Neural cell (in vitro differentiated cells): ENCODE measurements around the gene ENKUR. TPM values are rescaled to one million over a fixed set of nuclear protein-coding genes. Genes with fewer than 3 reads are reported as not detected.

Source experiments
- H2AFZ ChIP-seq: fragments of 200-600, 300-800 bp; sonication (generic), shearing (Covaris generic); 2 replicates; pipeline ENCODE4 v1.6.0; 2014; ENCODE audit warnings: low read depth, mild to moderate bottlenecking, antibody characterized with exemption, low read length, moderate library complexity
- H3F3A ChIP-seq: fragments of 200-600 bp; shearing (Covaris generic); 2 replicates; pipeline ENCODE4 v1.6.1; 2016; ENCODE audit warnings: mild to moderate bottlenecking, moderate library complexity, mixed read lengths, antibody characterized with exemption, low read length; ENCODE audit not compliant: insufficient read depth, poor library complexity, severe bottlenecking
- H3K27ac ChIP-seq: fragments of 200-600, 300-800 bp; sonication (generic), shearing (Covaris generic); 2 replicates; pipeline ENCODE4 v1.5.1; 2014; ENCODE audit warnings: mild to moderate bottlenecking, low read length, moderate library complexity
- H3K27me3 ChIP-seq: fragments of 300-800, 200-600 bp; sonication (generic), shearing (Covaris generic); 2 replicates; pipeline ENCODE4 v1.6.0; 2014; ENCODE audit warnings: mild to moderate bottlenecking, low read depth, low read length, moderate library complexity; ENCODE audit not compliant: insufficient read depth
- H3K36me3 ChIP-seq: fragments of 300-800, 200-600 bp; sonication (generic), shearing (Covaris generic); 2 replicates; pipeline ENCODE4 v1.5.1; 2014; ENCODE audit warnings: mild to moderate bottlenecking, antibody characterized with exemption, low read length, moderate library complexity; ENCODE audit not compliant: insufficient read depth
- H3K4me2 ChIP-seq: fragments of 300-800, 200-600 bp; sonication (generic), shearing (Covaris generic); 2 replicates; pipeline ENCODE4 v1.6.0; 2014; ENCODE audit warnings: mild to moderate bottlenecking, low read length
- H3K4me3 ChIP-seq: fragments of 300-800, 200-600 bp; sonication (generic), shearing (Covaris generic); 2 replicates; pipeline ENCODE4 v1.5.1; 2014; ENCODE audit warnings: mild to moderate bottlenecking, low read length, moderate library complexity
- H3K79me2 ChIP-seq: fragments of 200-600 bp; shearing (Covaris generic); replicated peaks from 2 replicates; pipeline ENCODE4 v1.6.0; 2014; ENCODE audit warnings: mild to moderate bottlenecking, low read length, moderate library complexity; ENCODE audit not compliant: insufficient read depth
- H3K9ac ChIP-seq: fragments of 300-800, 200-600 bp; sonication (generic), shearing (Covaris generic); 2 replicates; pipeline ENCODE4 v1.6.1; 2016; ENCODE audit warnings: mild to moderate bottlenecking, low read length, mixed read lengths
- H3K9me2 ChIP-seq: fragments of 200-600 bp; shearing (Covaris generic); 2 replicates; pipeline ENCODE4 v1.6.1; 2016; ENCODE audit warnings: mild to moderate bottlenecking, low read length, mixed read lengths; ENCODE audit not compliant: insufficient read depth
- H3K9me3 ChIP-seq: fragments of 200-600, 300-800 bp; sonication (generic), shearing (Covaris generic); 2 replicates; pipeline ENCODE4 v1.6.1; 2016; ENCODE audit warnings: mild to moderate bottlenecking, mixed run types, low read length, moderate library complexity, mixed read lengths
- H4K20me1 ChIP-seq: fragments of 200-600 bp; shearing (Covaris generic); 2 replicates; pipeline ENCODE4 v1.6.1; 2016; ENCODE audit warnings: mild to moderate bottlenecking, mixed run types; ENCODE audit not compliant: insufficient read depth
- CTCF ChIP-seq: fragments of 450-650 bp; IDR thresholded peaks from 2 replicates; pipeline ENCODE4 v1.5.1; 2014; ENCODE audit warnings: antibody characterized with exemption, mild to moderate bottlenecking, moderate library complexity; ENCODE audit not compliant: poor library complexity, severe bottlenecking
- EZH2 ChIP-seq: fragments of 200-600, 300-800 bp; shearing (Covaris generic), sonication (generic); IDR thresholded peaks from 2 replicates; pipeline ENCODE4 v1.6.1; 2014; ENCODE audit warnings: antibody characterized with exemption, low read length, borderline replicate concordance, mild to moderate bottlenecking; ENCODE audit not compliant: insufficient read depth, poor library complexity, severe bottlenecking
- MXI1 ChIP-seq: fragments of 450-650 bp; conservative IDR thresholded peaks from 2 replicates; pipeline ENCODE4 v1.6.1; 2014; ENCODE audit warnings: antibody characterized with exemption, mild to moderate bottlenecking; ENCODE audit not compliant: poor library complexity, severe bottlenecking
- POLR2AphosphoS5 ChIP-seq: IDR thresholded peaks from 2 replicates; pipeline ENCODE4 v1.6.1; 2012
- RAD21 ChIP-seq: fragments of 450-650 bp; conservative IDR thresholded peaks from 2 replicates; pipeline ENCODE4 v1.6.1; 2014; ENCODE audit warnings: antibody characterized with exemption, mild to moderate bottlenecking, moderate library complexity
- SMC3 ChIP-seq: fragments of 450-650 bp; conservative IDR thresholded peaks from 2 replicates; pipeline ENCODE4 v1.6.1; 2014; ENCODE audit warnings: antibody characterized with exemption, mild to moderate bottlenecking, moderate library complexity; ENCODE audit not compliant: poor library complexity
- TAF1 ChIP-seq: IDR thresholded peaks from 2 replicates; pipeline ENCODE4 v1.6.1; 2012; ENCODE audit warnings: low read depth
- polyA plus RNA-seq: library from polyadenylated mRNA; depleted of rRNA; stranded (reverse); fragments of >200 nt; gene quantifications from 2 replicates; pipeline ENCODE4 v1.2.3, GENCODE V29; 2014
- TF ChIP-seq, protein P1 (sequence below): IDR thresholded peaks from 2 replicates; pipeline ENCODE4 v1.6.1; 2012; ENCODE audit warnings: borderline replicate concordance

ENKUR gene
- polyA plus RNA-seq, 1 donor from 2014 or later, result 2.6 TPM

DNA sequence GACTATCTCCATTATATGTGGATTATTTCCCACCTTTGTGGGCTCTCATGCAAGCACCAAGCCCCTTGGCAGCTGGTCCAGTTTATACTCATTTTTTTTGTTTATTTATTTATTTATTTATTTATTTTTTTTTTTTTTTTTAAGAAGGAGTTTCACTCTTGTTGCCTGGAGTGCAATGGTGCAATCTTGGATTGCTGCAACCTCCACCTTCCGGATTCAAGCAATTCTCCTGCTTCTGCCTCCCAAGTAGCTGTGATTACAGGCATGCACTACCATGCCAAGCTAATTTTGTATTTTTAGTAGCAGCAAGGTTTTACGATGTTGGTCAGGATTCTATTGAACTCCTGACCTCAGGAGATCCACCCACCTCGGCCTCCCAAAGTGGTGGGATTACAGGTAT lies 66.3 kb downstream of the ENKUR start:
- no peak overlapping the region for H3K27ac ChIP-seq
- no peaks in the 10 kb centered on the region for H3K9me2 ChIP-seq
- H3K4me3 ChIP-seq, result no peak overlapping the region
- no peaks in the 10 kb centered on the region for H3K79me2 ChIP-seq
- no peaks in the 10 kb centered on the region for H3F3A ChIP-seq
- no peaks in the 10 kb centered on the region for H4K20me1 ChIP-seq
- no peak overlapping the region for H2AFZ ChIP-seq
- H3K27me3 ChIP-seq, result peaks cover 4% of the 10 kb centered on the region
- no peaks in the 10 kb centered on the region for H3K9me3 ChIP-seq
- no peak overlapping the region for H3K9ac ChIP-seq
- H3K4me2 ChIP-seq, result no peak overlapping the region
- TF ChIP-seq SMC3 (no peak), MXI1 (no peak), CTCF (no peak), EZH2 (no peak), RAD21 (no peak)
- TF ChIP-seq, protein P1, sequence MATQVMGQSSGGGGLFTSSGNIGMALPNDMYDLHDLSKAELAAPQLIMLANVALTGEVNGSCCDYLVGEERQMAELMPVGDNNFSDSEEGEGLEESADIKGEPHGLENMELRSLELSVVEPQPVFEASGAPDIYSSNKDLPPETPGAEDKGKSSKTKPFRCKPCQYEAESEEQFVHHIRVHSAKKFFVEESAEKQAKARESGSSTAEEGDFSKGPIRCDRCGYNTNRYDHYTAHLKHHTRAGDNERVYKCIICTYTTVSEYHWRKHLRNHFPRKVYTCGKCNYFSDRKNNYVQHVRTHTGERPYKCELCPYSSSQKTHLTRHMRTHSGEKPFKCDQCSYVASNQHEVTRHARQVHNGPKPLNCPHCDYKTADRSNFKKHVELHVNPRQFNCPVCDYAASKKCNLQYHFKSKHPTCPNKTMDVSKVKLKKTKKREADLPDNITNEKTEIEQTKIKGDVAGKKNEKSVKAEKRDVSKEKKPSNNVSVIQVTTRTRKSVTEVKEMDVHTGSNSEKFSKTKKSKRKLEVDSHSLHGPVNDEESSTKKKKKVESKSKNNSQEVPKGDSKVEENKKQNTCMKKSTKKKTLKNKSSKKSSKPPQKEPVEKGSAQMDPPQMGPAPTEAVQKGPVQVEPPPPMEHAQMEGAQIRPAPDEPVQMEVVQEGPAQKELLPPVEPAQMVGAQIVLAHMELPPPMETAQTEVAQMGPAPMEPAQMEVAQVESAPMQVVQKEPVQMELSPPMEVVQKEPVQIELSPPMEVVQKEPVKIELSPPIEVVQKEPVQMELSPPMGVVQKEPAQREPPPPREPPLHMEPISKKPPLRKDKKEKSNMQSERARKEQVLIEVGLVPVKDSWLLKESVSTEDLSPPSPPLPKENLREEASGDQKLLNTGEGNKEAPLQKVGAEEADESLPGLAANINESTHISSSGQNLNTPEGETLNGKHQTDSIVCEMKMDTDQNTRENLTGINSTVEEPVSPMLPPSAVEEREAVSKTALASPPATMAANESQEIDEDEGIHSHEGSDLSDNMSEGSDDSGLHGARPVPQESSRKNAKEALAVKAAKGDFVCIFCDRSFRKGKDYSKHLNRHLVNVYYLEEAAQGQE, result no peak
- no peaks in the 10 kb centered on the region for H3K36me3 ChIP-seq

- TF ChIP-seq SMC3, result no peak
- TF ChIP-seq MXI1, result no peak
- TF ChIP-seq RAD21, result no peak
- no peak for TF ChIP-seq EZH2
- TF ChIP-seq POLR2AphosphoS5, result no peak
- TF ChIP-seq TAF1, result no peak
- TF ChIP-seq, protein P1, result no peak
- Histone ChIP-seq H2AFZ (no peak overlapping the region), H3K9ac (no peak overlapping the region), H4K20me1 (no peaks in the 10 kb centered on the region), H3K4me2 (no peak overlapping the region), H3K79me2 (no peaks in the 10 kb centered on the region), H3K27ac (no peak overlapping the region), H3K9me3 (no peaks in the 10 kb centered on the region), H3K9me2 (no peaks in the 10 kb centered on the region), H3K27me3 (no peaks in the 10 kb centered on the region), H3F3A (no peaks in the 10 kb centered on the region), H3K4me3 (no peak overlapping the region), H3K36me3 (no peaks in the 10 kb centered on the region)
Observed at GRCh38 chr10:24947304-24948097, 68.5 kb downstream of the ENKUR start.
